Measurements from ENCODE around the gene HOXC4. TPM values are rescaled to one million over a fixed set of nuclear protein-coding genes. Genes with fewer than 3 reads are reported as not detected.
A peak's percentile ranks its signal among the peaks of the same experiment; 100 is the strongest.

Gene HOXC4
- total RNA-seq, 2 experiments from 2014 or later, result not detected

DNA sequence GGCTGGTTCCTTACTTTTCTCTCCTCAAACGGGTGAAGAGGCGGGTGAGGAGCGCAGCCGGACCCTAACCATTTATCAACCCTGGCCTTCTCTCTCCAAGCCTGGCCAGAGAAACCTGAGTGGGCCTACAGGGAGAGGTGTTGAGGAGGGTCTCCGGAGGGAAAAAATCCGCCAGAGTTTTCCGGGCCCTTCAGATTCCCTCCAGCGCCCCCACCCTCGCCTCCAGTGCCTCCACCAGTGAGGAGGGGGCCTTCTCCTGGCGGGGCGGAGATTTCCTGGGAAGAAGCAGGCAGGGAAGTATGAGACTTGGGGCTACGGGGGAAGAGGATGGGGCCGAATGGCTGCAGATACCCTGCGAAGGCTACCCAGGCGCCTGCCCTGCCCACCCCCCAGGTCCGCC, 22.2 kb upstream of the HOXC4 start:
- H3K36me3 ChIP-seq (ENCODE audit: insufficient read depth, low read length), result no peaks in the 10 kb centered on the region
- Mint-ChIP-seq H3K36me3 (ENCODE audit: low read depth) (no peaks in the 10 kb centered on the region), H3K4me3 (no peak overlapping the region), H3K9me3 (peaks cover 2% of the 10 kb centered on the region), H3K27ac (no peak overlapping the region), H3K27me3 (peaks cover 97% of the 10 kb centered on the region), H3K4me1 (ENCODE audit: low read depth) (peaks cover 32% of the 10 kb centered on the region)
- H3K27me3 ChIP-seq (ENCODE audit: control insufficient read depth in 1 of 2, insufficient read depth in 2 of 2, low read length in 2 of 2), result peaks cover 90 to 98% of the 10 kb centered on the region in 2 experiments
- peaks cover 49% of the 10 kb centered on the region for H3K4me1 ChIP-seq (ENCODE audit: insufficient read depth, low read length)
- no peak overlapping the region for H3K4me3 ChIP-seq (ENCODE audit: low read length)
- TF ChIP-seq, protein P1, sequence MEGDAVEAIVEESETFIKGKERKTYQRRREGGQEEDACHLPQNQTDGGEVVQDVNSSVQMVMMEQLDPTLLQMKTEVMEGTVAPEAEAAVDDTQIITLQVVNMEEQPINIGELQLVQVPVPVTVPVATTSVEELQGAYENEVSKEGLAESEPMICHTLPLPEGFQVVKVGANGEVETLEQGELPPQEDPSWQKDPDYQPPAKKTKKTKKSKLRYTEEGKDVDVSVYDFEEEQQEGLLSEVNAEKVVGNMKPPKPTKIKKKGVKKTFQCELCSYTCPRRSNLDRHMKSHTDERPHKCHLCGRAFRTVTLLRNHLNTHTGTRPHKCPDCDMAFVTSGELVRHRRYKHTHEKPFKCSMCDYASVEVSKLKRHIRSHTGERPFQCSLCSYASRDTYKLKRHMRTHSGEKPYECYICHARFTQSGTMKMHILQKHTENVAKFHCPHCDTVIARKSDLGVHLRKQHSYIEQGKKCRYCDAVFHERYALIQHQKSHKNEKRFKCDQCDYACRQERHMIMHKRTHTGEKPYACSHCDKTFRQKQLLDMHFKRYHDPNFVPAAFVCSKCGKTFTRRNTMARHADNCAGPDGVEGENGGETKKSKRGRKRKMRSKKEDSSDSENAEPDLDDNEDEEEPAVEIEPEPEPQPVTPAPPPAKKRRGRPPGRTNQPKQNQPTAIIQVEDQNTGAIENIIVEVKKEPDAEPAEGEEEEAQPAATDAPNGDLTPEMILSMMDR (IDR thresholded peaks at IDR 0.05), result no peak
- ATAC-seq (ENCODE audit: poor library complexity) (no peak), DNase-seq (no peak)
- H3K27ac ChIP-seq (ENCODE audit: low read depth in 1 of 2, low read length in 2 of 2), result no peak overlapping the region
- intact Hi-C loops (cut with DNase I, micrococcal nuclease), result no loop called here
- CTCF ChIA-PET, result interaction anchor here (0.8 to 1.8 kb wide), 3 partner anchors 19 to 170 kb away, joined by 3 to 14 read pairs (median 3); no protein-coding TSS in a partner anchor
- peaks cover 10 to 47% of the 10 kb centered on the region in 2 experiments for H3K9me3 ChIP-seq (ENCODE audit: control insufficient read depth in 1 of 2, insufficient read depth in 1 of 2, low read length in 2 of 2)
- POLR2A ChIA-PET, result interaction anchor here (0.9 kb wide), 1 partner anchor 158 kb away, joined by 3 read pairs; the partner anchor contains the start of gene SMUG1

DNA sequence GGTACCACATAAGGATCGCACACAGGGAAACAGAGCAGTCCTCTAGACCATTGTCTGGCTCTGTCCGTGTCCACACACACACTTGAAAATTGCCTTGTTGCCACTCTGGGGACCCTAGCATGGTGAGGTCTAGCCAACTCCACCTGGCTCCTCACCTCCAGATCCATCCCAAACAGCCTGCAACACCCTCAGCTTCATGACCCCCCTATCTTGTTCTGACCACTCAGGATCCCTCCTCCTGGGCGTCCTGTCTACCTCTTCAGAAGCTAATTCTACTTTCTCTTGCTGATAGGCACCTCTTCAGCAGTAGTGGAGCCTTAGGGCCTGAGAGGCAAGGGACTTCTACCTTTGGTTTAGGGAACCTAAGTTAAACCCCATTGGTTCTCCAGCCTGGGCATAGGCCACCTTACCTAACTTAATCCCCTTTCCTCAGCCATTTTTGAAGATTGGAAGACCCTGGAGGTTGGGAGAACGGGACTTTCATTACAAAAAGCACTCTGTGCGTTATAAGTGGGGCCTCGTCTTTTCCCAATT, 21.5 kb upstream of the HOXC4 start:
- ATAC-seq (ENCODE audit: poor library complexity), result no peak

DNA sequence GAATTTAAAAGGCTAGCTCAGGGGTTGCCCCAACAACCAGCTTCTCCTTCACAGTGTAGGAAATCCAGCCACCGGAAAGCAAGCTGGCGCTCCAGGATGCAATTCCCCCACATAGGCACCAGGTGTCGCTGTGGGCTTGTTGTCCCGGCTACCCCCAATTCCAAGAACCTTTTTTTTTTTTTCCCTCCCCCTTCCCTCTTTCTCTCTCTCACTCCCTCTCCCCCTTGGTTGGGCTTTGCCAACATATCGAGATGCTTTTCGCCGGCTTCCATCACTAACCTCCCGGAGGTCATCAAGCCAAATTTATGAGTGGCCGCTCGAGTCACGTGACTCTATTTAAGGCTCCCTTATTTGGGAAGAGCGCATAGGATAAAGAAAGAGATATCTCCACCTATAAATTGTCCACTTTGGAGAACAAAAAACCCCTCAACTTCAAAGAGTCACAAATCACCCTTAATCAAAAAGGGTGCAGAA, 21.0 kb upstream of the HOXC4 start, which contains the start of gene HOXC5:
Gene HOXC5 (plus strand): TSS at position 424 of the 474 bp plus-strand sequence. CDS start 73 bp downstream, outside the sequence.
- CTCF ChIA-PET, result interaction anchor here (0.8 to 1.8 kb wide), 13 partner anchors 10 to 175 kb away, joined by 3 to 19 read pairs (median 4); partner anchors contain the start of genes HOXC8, HOXC9 and SMUG1
- Histone ChIP-seq H3K27me3 (ENCODE audit: control insufficient read depth in 1 of 2, insufficient read depth in 2 of 2, low read length in 2 of 2) (peaks cover 91 to 98% of the 10 kb centered on the region in 2 experiments), H3K9me3 (ENCODE audit: control insufficient read depth in 1 of 2, insufficient read depth in 1 of 2, low read length in 2 of 2) (peaks cover 10 to 50% of the 10 kb centered on the region in 2 experiments), H3K4me1 (ENCODE audit: insufficient read depth, low read length) (peaks cover 49% of the 10 kb centered on the region), H3K4me3 (ENCODE audit: low read length) (no peak within 1 kb of the TSS), H3K36me3 (ENCODE audit: insufficient read depth, low read length) (no peaks in the 10 kb centered on the region), H3K27ac (ENCODE audit: low read depth in 1 of 2, low read length in 2 of 2) (no peak within 1 kb of the TSS)
- Mint-ChIP-seq H3K4me1 (ENCODE audit: low read depth) (peaks cover 22% of the 10 kb centered on the region), H3K36me3 (ENCODE audit: low read depth) (no peaks in the 10 kb centered on the region), H3K9me3 (peaks cover 2% of the 10 kb centered on the region), H3K27me3 (peaks cover 97% of the 10 kb centered on the region), H3K4me3 (peak within 1 kb of the TSS; percentile 42), H3K27ac (no peak within 1 kb of the TSS)
- POLR2A ChIA-PET, result interaction anchor here (0.6 to 1.5 kb wide), 4 partner anchors 21 to 169 kb away, joined by 3 to 7 read pairs (median 4); partner anchors contain the start of gene SMUG1
- DNase-seq, result peak; percentile 31 to 79 (median 50)
- ATAC-seq (ENCODE audit: poor library complexity), result peak; percentile 63
- intact Hi-C loops (cut with DNase I, micrococcal nuclease), result loop anchor here (2.0 kb wide), 1 partner anchor 158 kb away; no protein-coding TSS in a partner anchor
- TF ChIP-seq, protein P1 (IDR thresholded peaks at IDR 0.05), result peak; percentile 81

More for the DNA sequence above, 21.5 kb upstream of the HOXC4 start:
- intact Hi-C loops (cut with DNase I, micrococcal nuclease), result loop anchor here (2.0 kb wide), 1 partner anchor 159 kb away; no protein-coding TSS in a partner anchor
- H3K27me3 ChIP-seq (ENCODE audit: control insufficient read depth in 1 of 2, insufficient read depth in 2 of 2, low read length in 2 of 2), result peaks cover 91 to 98% of the 10 kb centered on the region in 2 experiments
- H3K27me3 Mint-ChIP-seq, result peaks cover 97% of the 10 kb centered on the region
- no peak overlapping the region for H3K4me3 ChIP-seq (ENCODE audit: low read length)
- H3K27ac ChIP-seq (ENCODE audit: low read depth in 1 of 2, low read length in 2 of 2), result no peak overlapping the region
- ChIA-PET CTCF (interaction anchor here (0.8 to 1.8 kb wide), 13 partner anchors 10 to 175 kb away, joined by 3 to 19 read pairs (median 4); partner anchors contain the start of genes HOXC8, HOXC9 and SMUG1), POLR2A (interaction anchor here (0.6 to 1.5 kb wide), 4 partner anchors 21 to 169 kb away, joined by 3 to 7 read pairs (median 4); partner anchors contain the start of gene SMUG1)
- no peak overlapping the region for H3K4me3 Mint-ChIP-seq
- H3K9me3 ChIP-seq (ENCODE audit: control insufficient read depth in 1 of 2, insufficient read depth in 1 of 2, low read length in 2 of 2), result peaks cover 10 to 50% of the 10 kb centered on the region in 2 experiments
- peaks cover 49% of the 10 kb centered on the region for H3K4me1 ChIP-seq (ENCODE audit: insufficient read depth, low read length)
- no peak overlapping the region for H3K27ac Mint-ChIP-seq
- H3K4me1 Mint-ChIP-seq (ENCODE audit: low read depth), result peaks cover 25% of the 10 kb centered on the region
- TF ChIP-seq, protein P1 (IDR thresholded peaks at IDR 0.05), result no peak
- H3K9me3 Mint-ChIP-seq, result peaks cover 2% of the 10 kb centered on the region
- no peak for DNase-seq
- H3K36me3 Mint-ChIP-seq (ENCODE audit: low read depth), result no peaks in the 10 kb centered on the region
- no peaks in the 10 kb centered on the region for H3K36me3 ChIP-seq (ENCODE audit: insufficient read depth, low read length)

Measured in CD4-positive, alpha-beta T cell (primary cell).